HepG2 (cell line): ENCODE data around the gene MAPK8IP3. TPM values are rescaled to one million over a fixed set of nuclear protein-coding genes. Genes with fewer than 3 reads are reported as not detected.

Experiments
- HNRNPL ChIP-seq: fragments of 200-400 bp; formaldehyde crosslinking; IDR thresholded peaks from 2 replicates; pipeline ENCODE4 v1.6.1; 2017; ENCODE audit warnings: mild to moderate bottlenecking, low read depth, low read length
- HOXA7 ChIP-seq: sonication (generic); formaldehyde crosslinking; IDR thresholded peaks from 2 replicates; pipeline ENCODE4 v1.8.1; 2022; ENCODE audit warnings: mild to moderate bottlenecking, missing genetic modification reagents, moderate library complexity
- MAZ ChIP-seq, 2 experiments: sonication (generic) in 1 of 2; formaldehyde crosslinking in 1 of 2; IDR thresholded peaks; 2 replicates each; pipeline versions ENCODE4 v1.5.0 to v1.6.1; 2012 to 2020; ENCODE audit warnings: low read depth in 2 of 2, mild to moderate bottlenecking in 2 of 2, borderline replicate concordance in 1 of 2, improper control_type of control experiment in 1 of 2, low read length in 1 of 2, missing genetic modification reagents in 1 of 2, moderate library complexity in 1 of 2
- NCOA1 ChIP-seq: sonication (generic); formaldehyde crosslinking; IDR thresholded peaks from 2 replicates; pipeline ENCODE4 v1.9.0; 2021; ENCODE audit warnings: missing genetic modification reagents
- NFYC ChIP-seq: IDR thresholded peaks from 2 replicates; pipeline ENCODE4 v1.6.1; 2016; ENCODE audit warnings: missing genetic modification reagents, missing compliant biosample characterization
- SALL1 ChIP-seq: sonication (generic); formaldehyde crosslinking; IDR thresholded peaks from 2 replicates; pipeline ENCODE4 v1.8.0; 2022; ENCODE audit warnings: mild to moderate bottlenecking, missing genetic modification reagents
- ZNF10 ChIP-seq: sonication (generic); formaldehyde crosslinking; IDR thresholded peaks from 2 replicates; pipeline ENCODE4 v1.4.0; 2020; ENCODE audit warnings: mild to moderate bottlenecking, low read depth, missing genetic modification reagents, borderline replicate concordance
- ZNF431 ChIP-seq: sonication (generic); formaldehyde crosslinking; IDR thresholded peaks from 2 replicates; pipeline ENCODE4 v1.9.0; 2022; ENCODE audit warnings: missing genetic modification reagents, low read depth, mild to moderate bottlenecking, borderline replicate concordance
- polyA plus RNA-seq, 8 experiments: library from polyadenylated mRNA; depleted of rRNA in 3 of 8; stranded (reverse) in 7 of 8; unstranded in 1 of 8; fragments of >200 nt; fragmentation: Illumina TruSeq in 4 of 8; extraction: Trizol in 4 of 8; gene quantifications; 2 replicates each; pipeline versions ENCODE4 v1.2.1 to v1.2.3, GENCODE V29; 2011 to 2016; ENCODE audit warnings: low read depth in 4 of 8, missing spikeins in 1 of 8, mixed read lengths in 1 of 8; ENCODE audit not compliant: insufficient read depth in 1 of 8
- total RNA-seq, 5 experiments: library from RNA; depleted of rRNA; stranded (reverse); fragments of >200 nt; fragmentation: Illumina TruSeq; extraction: Trizol; gene quantifications; 2 replicates each; pipeline ENCODE4 v1.2.3, GENCODE V29; 2016; ENCODE audit warnings: low read depth in 1 of 5
- TF ChIP-seq, protein P1 (sequence below): sonication (generic); formaldehyde crosslinking; IDR thresholded peaks from 2 replicates; pipeline ENCODE4 v1.5.1; 2020; ENCODE audit warnings: mild to moderate bottlenecking, missing genetic modification reagents, moderate library complexity
- TF ChIP-seq, protein P2 (sequence below): sonication (generic); formaldehyde crosslinking; IDR thresholded peaks from 2 replicates; pipeline ENCODE4 v1.4.0; 2020; ENCODE audit warnings: mild to moderate bottlenecking, missing genetic modification reagents
- TF ChIP-seq, protein P3 (sequence below): sonication (generic); formaldehyde crosslinking; IDR thresholded peaks from 2 replicates; pipeline ENCODE4 v1.4.0; 2020; ENCODE audit warnings: missing genetic modification reagents
- TF ChIP-seq, protein P4 (sequence below): sonication (generic); formaldehyde crosslinking; IDR thresholded peaks from 2 replicates; pipeline ENCODE4 v1.8.0; 2022; ENCODE audit warnings: missing genetic modification reagents, low read depth, mild to moderate bottlenecking, borderline replicate concordance
- TF ChIP-seq, protein P5 (sequence below): sonication (generic); formaldehyde crosslinking; IDR thresholded peaks from 2 replicates; pipeline ENCODE4 v1.4.0; 2020; ENCODE audit warnings: missing genetic modification reagents
- TF ChIP-seq, protein P6 (sequence below): sonication (generic); formaldehyde crosslinking; IDR thresholded peaks from 2 replicates; pipeline ENCODE4 v1.4.0; 2020; ENCODE audit warnings: mild to moderate bottlenecking, missing genetic modification reagents

Gene MAPK8IP3
- total and polyA plus RNA-seq, 2 of the 13 experiments (the other 11 are each of a cell fraction or from before 2014, with no cell fraction given), result 25.1 to 41.7 TPM

DNA sequence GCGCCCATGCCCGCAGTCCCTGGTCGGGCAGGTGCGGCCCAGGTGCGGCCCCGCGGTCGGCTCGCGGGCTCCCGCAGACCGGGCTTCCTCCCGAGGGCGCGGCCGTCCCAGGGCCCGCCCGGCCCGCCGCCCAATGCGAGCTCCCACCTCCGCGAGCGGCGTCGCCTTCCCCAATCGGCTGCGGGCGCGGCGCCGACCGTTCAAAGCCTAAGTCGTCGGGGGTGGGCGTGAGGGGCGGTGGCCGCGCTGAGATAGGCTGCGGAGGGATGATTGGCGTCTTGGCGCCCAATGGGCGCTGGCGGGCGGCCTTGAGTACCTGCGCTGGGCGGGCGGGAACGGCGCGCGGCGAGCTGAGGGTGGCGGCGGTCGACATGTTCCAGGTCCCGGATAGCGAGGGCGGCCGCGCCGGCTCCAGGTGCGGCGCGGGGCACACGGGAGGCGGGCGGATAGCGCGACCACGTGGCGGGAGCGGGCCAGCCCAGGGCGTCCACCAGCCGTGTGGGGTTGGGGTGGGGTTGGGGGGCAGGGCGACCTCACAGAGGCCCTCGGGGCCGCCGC lies 28.0 kb upstream of the MAPK8IP3 start, which contains the start of gene JPT2 (continued):
- TF ChIP-seq, protein P1, sequence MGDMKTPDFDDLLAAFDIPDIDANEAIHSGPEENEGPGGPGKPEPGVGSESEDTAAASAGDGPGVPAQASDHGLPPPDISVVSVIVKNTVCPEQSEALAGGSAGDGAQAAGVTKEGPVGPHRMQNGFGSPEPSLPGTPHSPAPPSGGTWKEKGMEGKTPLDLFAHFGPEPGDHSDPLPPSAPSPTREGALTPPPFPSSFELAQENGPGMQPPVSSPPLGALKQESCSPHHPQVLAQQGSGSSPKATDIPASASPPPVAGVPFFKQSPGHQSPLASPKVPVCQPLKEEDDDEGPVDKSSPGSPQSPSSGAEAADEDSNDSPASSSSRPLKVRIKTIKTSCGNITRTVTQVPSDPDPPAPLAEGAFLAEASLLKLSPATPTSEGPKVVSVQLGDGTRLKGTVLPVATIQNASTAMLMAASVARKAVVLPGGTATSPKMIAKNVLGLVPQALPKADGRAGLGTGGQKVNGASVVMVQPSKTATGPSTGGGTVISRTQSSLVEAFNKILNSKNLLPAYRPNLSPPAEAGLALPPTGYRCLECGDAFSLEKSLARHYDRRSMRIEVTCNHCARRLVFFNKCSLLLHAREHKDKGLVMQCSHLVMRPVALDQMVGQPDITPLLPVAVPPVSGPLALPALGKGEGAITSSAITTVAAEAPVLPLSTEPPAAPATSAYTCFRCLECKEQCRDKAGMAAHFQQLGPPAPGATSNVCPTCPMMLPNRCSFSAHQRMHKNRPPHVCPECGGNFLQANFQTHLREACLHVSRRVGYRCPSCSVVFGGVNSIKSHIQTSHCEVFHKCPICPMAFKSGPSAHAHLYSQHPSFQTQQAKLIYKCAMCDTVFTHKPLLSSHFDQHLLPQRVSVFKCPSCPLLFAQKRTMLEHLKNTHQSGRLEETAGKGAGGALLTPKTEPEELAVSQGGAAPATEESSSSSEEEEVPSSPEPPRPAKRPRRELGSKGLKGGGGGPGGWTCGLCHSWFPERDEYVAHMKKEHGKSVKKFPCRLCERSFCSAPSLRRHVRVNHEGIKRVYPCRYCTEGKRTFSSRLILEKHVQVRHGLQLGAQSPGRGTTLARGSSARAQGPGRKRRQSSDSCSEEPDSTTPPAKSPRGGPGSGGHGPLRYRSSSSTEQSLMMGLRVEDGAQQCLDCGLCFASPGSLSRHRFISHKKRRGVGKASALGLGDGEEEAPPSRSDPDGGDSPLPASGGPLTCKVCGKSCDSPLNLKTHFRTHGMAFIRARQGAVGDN (CRISPR knock-in tag), result peak; percentile 77
- TF ChIP-seq, protein P2, sequence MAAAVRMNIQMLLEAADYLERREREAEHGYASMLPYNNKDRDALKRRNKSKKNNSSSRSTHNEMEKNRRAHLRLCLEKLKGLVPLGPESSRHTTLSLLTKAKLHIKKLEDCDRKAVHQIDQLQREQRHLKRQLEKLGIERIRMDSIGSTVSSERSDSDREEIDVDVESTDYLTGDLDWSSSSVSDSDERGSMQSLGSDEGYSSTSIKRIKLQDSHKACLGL (CRISPR knock-in tag), result peak; percentile 28; the same call in 1 of the 2 replicates
- TF ChIP-seq, protein P3, sequence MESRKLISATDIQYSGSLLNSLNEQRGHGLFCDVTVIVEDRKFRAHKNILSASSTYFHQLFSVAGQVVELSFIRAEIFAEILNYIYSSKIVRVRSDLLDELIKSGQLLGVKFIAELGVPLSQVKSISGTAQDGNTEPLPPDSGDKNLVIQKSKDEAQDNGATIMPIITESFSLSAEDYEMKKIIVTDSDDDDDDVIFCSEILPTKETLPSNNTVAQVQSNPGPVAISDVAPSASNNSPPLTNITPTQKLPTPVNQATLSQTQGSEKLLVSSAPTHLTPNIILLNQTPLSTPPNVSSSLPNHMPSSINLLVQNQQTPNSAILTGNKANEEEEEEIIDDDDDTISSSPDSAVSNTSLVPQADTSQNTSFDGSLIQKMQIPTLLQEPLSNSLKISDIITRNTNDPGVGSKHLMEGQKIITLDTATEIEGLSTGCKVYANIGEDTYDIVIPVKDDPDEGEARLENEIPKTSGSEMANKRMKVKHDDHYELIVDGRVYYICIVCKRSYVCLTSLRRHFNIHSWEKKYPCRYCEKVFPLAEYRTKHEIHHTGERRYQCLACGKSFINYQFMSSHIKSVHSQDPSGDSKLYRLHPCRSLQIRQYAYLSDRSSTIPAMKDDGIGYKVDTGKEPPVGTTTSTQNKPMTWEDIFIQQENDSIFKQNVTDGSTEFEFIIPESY (CRISPR knock-in tag), result no peak
- no peak for TF ChIP-seq NCOA1 (CRISPR knock-in tag)
- TF ChIP-seq SALL1, result peak; percentile 73
- TF ChIP-seq ZNF10 (CRISPR knock-in tag), result no peak
- TF ChIP-seq ZNF431 (CRISPR knock-in tag), result no peak
- TF ChIP-seq NFYC (CRISPR knock-in tag), result peak; percentile 95
- TF ChIP-seq, protein P4, sequence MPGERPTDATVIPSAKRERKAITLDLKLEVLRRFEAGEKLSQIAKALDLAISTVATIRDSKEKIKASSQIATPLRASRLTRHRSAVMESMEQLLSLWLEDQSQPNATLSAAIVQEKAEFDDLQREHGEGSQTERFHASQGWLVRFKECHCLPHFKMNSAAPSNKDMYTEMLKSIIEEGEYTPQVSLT (CRISPR knock-in tag), result no peak
- 0 out of 2 replicates have a peak, but pooled peaks have one; percentile 21 for TF ChIP-seq MAZ (IDR thresholded peaks at IDR 0.05; ENCODE audit: borderline replicate concordance, low read depth, low read length)
- 0 out of 2 replicates have a peak, but pooled peaks have one; percentile 1 for TF ChIP-seq MAZ (CRISPR knock-in tag; IDR thresholded peaks at IDR 0.05; ENCODE audit: low read depth)
- TF ChIP-seq, protein P5, sequence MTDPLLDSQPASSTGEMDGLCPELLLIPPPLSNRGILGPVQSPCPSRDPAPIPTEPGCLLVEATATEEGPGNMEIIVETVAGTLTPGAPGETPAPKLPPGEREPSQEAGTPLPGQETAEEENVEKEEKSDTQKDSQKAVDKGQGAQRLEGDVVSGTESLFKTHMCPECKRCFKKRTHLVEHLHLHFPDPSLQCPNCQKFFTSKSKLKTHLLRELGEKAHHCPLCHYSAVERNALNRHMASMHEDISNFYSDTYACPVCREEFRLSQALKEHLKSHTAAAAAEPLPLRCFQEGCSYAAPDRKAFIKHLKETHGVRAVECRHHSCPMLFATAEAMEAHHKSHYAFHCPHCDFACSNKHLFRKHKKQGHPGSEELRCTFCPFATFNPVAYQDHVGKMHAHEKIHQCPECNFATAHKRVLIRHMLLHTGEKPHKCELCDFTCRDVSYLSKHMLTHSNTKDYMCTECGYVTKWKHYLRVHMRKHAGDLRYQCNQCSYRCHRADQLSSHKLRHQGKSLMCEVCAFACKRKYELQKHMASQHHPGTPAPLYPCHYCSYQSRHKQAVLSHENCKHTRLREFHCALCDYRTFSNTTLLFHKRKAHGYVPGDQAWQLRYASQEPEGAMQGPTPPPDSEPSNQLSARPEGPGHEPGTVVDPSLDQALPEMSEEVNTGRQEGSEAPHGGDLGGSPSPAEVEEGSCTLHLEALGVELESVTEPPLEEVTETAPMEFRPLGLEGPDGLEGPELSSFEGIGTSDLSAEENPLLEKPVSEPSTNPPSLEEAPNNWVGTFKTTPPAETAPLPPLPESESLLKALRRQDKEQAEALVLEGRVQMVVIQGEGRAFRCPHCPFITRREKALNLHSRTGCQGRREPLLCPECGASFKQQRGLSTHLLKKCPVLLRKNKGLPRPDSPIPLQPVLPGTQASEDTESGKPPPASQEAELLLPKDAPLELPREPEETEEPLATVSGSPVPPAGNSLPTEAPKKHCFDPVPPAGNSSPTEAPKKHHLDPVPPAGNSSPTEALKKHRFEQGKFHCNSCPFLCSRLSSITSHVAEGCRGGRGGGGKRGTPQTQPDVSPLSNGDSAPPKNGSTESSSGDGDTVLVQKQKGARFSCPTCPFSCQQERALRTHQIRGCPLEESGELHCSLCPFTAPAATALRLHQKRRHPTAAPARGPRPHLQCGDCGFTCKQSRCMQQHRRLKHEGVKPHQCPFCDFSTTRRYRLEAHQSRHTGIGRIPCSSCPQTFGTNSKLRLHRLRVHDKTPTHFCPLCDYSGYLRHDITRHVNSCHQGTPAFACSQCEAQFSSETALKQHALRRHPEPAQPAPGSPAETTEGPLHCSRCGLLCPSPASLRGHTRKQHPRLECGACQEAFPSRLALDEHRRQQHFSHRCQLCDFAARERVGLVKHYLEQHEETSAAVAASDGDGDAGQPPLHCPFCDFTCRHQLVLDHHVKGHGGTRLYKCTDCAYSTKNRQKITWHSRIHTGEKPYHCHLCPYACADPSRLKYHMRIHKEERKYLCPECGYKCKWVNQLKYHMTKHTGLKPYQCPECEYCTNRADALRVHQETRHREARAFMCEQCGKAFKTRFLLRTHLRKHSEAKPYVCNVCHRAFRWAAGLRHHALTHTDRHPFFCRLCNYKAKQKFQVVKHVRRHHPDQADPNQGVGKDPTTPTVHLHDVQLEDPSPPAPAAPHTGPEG, result no peak
- TF ChIP-seq, protein P6, sequence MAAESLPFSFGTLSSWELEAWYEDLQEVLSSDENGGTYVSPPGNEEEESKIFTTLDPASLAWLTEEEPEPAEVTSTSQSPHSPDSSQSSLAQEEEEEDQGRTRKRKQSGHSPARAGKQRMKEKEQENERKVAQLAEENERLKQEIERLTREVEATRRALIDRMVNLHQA (CRISPR knock-in tag), result no peak
- TF ChIP-seq HNRNPL, result 0 out of 2 replicates have a peak, but pooled peaks have one; percentile 6
- TF ChIP-seq HOXA7, result no peak
